GM19455 (cell line): ENCODE data around the gene CLIP1.
"Not testable (repeated sequence)": the region's sequence is repeated elsewhere in the genome, so short reads cannot be mapped to it uniquely, and the experiment has no call there.

Experiments
- ATAC-seq: cut with Tn5 transposase; IDR thresholded peaks from one replicate; pipeline ENCODE4 v1.9.1; 2021; ENCODE audit not compliant: unreplicated experiment

The CLIP1 gene

DNA sequence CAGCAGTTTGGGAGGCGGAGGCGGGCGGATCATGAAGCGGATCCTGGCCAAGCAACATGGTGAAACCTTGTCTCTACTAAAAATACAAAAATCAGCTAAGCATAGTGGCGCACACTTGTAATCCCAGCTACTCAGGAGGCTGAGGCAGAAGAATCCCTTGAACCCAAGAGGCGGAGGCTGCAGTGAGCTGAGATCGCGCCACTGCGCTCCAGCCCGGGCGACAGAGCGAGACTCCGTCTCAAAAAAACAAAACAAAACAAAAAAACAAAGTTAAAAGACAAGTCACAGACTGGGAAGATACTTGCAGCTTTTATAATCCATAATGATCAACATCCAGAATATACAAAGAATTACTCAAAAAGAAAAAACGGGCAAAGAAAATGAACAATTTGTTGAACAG is 161.7 kb downstream of the CLIP1 start:
- ATAC-seq: not testable (repeated sequence)

GRCh38 chr12:122258939-122259338 is 163.5 kb downstream of the CLIP1 start:
- ATAC-seq: not testable (repeated sequence)

DNA sequence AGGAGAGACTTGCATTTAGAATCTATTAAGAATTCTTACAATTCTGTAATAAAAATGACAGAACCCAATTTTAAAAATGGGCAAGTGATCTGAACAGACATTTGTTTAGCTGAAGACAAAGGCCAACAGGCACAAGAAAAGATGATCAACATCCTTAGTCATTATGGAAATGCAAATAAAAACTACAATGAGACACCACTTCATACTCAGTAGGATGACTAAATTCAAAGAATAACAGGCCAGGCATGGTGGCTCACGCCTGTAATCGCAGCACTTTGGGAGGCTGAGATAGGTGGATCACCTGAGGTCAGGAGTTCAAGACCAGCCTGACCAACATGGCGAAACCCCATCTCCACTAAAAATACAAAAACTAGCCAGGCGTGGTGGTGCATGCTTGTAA is 164.0 kb downstream of the CLIP1 start:
- ATAC-seq: not testable (repeated sequence)

DNA sequence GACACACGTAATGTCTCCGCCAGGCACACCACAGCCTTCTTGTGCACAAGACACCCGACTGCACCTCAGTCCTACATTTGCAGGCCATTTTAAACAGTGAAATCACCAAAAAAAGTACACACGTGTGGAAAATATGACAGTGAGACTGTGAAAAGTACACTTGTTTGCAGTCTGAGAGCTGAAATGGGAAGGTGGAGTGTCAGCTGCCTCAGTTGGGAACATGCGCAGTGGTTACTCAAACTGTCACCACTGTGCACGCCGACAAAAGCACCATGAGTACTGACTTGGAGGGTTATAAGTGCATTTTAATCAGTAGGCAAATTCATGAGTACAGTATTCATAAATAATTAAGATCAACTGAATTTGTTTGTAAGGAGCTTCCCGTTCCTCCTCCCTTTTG is 171.9 kb downstream of the CLIP1 start:
- ATAC-seq: no peak

GRCh38 chr12:122250047-122250446 is 172.4 kb downstream of the CLIP1 start:
- no peak for ATAC-seq

DNA sequence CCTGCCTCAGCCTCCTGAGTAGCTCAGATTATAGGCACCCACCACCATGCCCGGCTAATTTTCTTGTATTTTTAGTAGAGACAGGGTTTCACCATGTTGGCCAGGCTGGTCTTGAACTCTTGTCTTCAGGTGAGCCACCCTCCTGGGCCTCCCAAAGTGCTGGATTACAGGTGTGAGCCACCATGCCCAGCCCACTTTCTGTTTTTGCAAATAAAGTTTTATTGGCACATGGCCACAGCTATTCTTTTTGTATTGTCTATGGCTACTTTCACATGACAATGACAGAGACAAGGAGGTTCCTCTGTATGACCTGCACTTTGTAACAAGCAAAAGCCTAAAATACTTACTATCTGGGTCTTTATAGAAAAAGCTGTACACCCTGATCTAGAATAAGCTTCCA is 176.9 kb downstream of the CLIP1 start:
- ATAC-seq: no peak

DNA sequence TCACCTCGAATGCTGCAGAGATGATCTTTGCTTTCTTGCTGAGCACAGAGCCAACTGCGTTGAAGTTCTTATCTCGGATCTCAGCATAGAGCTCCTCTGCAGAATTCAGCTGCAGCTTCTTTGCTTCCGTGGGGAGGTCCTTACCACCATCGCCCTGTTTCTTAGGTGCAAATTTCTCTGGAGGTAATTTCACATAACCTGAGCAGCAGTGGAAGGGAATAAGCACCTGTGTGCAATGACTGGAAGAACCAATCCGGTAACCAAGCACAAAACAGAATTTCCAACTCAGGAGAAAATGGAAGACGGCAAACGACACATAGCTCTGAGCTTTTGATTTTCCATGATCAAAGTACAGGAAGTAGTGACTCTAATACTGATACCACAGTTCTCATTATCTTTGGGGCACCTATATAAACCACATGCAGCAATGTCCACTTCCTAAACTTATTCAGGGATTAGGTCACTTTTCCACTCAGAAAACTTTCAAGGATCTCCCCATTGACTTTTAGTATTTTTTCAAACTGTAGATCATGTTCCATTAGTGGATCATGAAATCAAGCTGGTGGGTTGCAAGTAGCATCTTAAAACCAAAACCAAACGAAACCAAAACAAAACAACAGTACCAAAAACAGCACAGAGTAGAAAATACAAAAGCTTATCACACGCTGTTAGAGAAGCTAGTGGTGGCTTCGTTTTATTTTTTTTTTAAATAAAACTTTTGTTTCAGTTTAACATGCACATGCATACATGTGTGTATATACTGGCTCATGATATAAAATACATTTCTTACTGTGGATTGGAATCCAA is 177.7 kb downstream of the CLIP1 start:
- no peak for ATAC-seq

DNA sequence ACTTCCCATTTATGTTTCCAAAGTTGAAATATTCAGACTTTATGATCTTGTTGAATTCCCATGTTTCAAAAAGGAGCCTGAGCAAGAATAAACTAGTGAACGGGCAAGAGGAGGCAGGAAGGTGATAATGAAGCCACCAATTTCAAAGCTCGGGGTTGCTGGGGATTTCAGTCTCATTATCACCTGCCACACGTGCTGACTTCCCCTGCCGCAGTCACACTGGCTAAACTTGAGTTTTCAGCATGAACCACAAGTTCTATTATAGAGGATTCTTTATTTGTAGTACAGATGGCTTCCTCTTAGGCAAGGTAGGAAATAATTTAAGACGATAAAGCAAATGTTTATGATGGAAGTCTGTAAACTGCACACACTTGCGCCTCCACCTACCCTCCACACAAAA is 178.5 kb downstream of the CLIP1 start:
- ATAC-seq: no peak

- no peak for ATAC-seq
These were observed 183.6 kb downstream of the CLIP1 start for GRCh38 chr12:122238861-122239260.

DNA sequence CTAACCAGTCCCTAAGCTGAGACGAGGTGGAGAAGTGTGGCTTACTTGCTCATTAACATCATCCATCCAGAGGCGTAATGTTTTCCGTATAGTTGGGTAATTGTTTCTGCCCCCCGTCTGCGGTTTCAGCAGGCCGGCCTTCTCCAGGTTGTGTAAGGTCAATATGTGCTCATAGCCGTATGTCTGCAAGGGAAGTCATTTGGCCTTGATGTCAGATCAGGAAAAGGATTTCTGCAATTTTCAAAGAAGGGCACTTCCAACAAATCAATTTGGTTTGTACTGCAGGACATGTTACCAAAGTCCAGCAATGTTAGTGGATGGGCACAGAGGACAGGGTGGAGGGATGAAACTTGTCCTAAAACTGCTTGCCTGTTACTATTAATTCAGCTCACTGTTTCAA is 186.7 kb downstream of the CLIP1 start:
- ATAC-seq: no peak

- ATAC-seq: no peak
These were observed 189.8 kb downstream of the CLIP1 start for GRCh38 chr12:122232691-122233090.

- no peak for ATAC-seq
These were observed 191.7 kb downstream of the CLIP1 start for GRCh38 chr12:122230798-122231197.

- no peak for ATAC-seq
These were observed 194.4 kb downstream of the CLIP1 start for GRCh38 chr12:122228092-122228491.

GRCh38 chr12:122227341-122227740 is 195.1 kb downstream of the CLIP1 start:
- no peak for ATAC-seq

DNA sequence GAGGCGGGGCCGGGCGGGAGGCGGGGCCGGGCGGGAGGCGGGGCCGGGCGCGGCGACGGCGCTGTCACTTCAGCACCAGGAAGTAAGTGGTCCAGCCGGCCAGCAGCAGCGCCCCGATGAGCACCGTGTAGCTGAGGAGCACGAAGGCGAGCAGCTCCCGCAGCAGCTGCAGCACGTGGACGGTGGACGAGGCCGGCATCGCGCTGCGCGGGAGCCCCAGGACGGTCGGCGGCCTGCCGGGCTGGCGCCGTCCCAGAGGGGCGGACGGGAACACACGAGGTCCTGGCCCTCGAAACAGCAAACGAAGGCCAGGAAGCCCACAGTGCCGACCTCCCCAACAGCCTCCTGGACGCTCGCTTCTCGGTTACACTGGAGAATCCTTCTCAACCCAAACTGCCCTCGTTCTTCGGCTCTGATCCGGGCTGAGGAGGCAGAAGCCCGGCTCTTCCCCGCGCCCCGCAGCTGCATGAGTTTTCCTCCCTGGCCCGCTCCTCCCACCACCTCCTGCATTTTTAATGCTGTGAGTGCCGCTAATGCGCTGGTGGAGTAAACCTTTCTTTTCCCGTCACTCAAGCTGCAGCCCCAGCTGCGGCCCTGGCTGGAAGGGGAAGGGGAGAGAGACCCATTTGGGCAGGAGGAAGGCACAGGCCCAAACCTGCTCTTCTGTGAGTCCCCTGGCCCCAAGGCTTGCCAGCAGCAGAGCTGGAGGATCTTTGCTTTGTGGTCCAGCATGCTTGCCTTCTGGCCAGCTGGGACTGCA is 195.9 kb downstream of the CLIP1 start:
- peak; percentile 54 for ATAC-seq

- ATAC-seq: peak; percentile 91
These were observed 196.6 kb downstream of the CLIP1 start, which contains the start of gene DIABLO for GRCh38 chr12:122225683-122226365. TSS of gene DIABLO (minus strand) at chr12:122226052. CDS start at chr12:122226014, 38 bp downstream.
